Right lobe of liver (tissue), 6 donors: ENCODE results near the gene SIK3. TPM values are rescaled to one million over a fixed set of nuclear protein-coding genes. Genes with fewer than 3 reads are reported as not detected.

ENCODE experiments used
- ATAC-seq, 4 donors: fragments of 200-7000 bp; cut with Tn5 transposase; one replicate each; pipeline ENCODE4 v1.9.1; 2020; ENCODE audit warnings: mild to moderate bottlenecking in 4 of 4, moderate library complexity in 4 of 4
- DNase-seq, 3 donors: peaks; one replicate each; pipeline ENCODE4 v3.0.0-alpha.2; 2020
- H3K27ac ChIP-seq, 3 donors: fragments of 200-600 bp; one replicate each; pipeline ENCODE4 v1.8.0; 2022
- H3K27me3 ChIP-seq, 2 donors: fragments of 200-600 bp; one replicate each; pipeline ENCODE4 v1.8.0; 2022
- H3K36me3 ChIP-seq, 4 donors: fragments of 200-600 bp; sonication (generic) in 1 of 4; one replicate each; pipeline versions ENCODE4 v1.5.1 to v1.8.0; 2017 to 2022; ENCODE audit warnings: control low read depth in 1 of 4
- H3K4me1 ChIP-seq, 4 donors: fragments of 200-600 bp; sonication (generic) in 1 of 4; one replicate each; pipeline versions ENCODE4 v1.5.1 to v1.8.0; 2017 to 2022; ENCODE audit warnings: control low read depth in 1 of 4
- H3K4me3 ChIP-seq, 3 donors: fragments of 200-600 bp; one replicate each; pipeline ENCODE4 v1.8.0; 2022
- H3K9me3 ChIP-seq, 4 donors: fragments of 200-600 bp; sonication (generic) in 1 of 4; one replicate each; pipeline versions ENCODE4 v1.5.1 to v1.8.0; 2017 to 2022; ENCODE audit warnings: control low read depth in 1 of 4
- POLR2A ChIP-seq: fragments of 450-650 bp; IDR thresholded peaks from one replicate; pipeline ENCODE4 v1.6.1; 2017; ENCODE audit warnings: antibody characterized with exemption, mild to moderate bottlenecking
- WGBS: methylation state at CpG from one replicate; pipeline ENCODE4 v1.1.6; 2018; ENCODE audit warnings: low coverage, low lambda C conversion rate; ENCODE audit not compliant: insufficient coverage; ENCODE audit errors: missing lambda C conversion rate; 5-methylcytosine and 5-hydroxymethylcytosine counted together
- intact Hi-C, 2 donors: fragments of 100-400 bp; cut with DNase I; formaldehyde crosslinking; loops; one replicate each; pipeline versions ENCODE4 v1.11.2 to v1.14.1; 2022
- total RNA-seq, 6 experiments: library from RNA; depleted of rRNA in 2 of 6; stranded (reverse); fragments of >200 nt in 2 of 6; fragmentation: NEBNext Ultra II Directional in 3 of 6; extraction: Animal tissue kit (Norgen Biotek cat#: 25700) in 3 of 6; gene quantifications; one replicate each; pipeline versions ENCODE4 v1.1.0 to v1.2.4, GENCODE V29; 2016 to 2023
- TF ChIP-seq, protein P1 (sequence below), 4 donors: fragments of 200-600 bp in 3 of 4; fragments of 450-650 bp in 1 of 4; IDR thresholded peaks; one replicate each; pipeline versions ENCODE4 v1.5.1 to v1.8.0; 2016 to 2022; ENCODE audit warnings: antibody characterized with exemption in 4 of 4, mild to moderate bottlenecking in 2 of 4
- donor health status: DM: no; HTN: yes; CAD: no.
- donor health status: DM: no; HTN: no; CAD: no.
- donor health status: DM: no; HTN: no; CAD: no.
- donor health status: DM: no; HTN: yes; CAD: no.
- donor health status: DM: no; HTN: yes; CAD: no.

The SIK3 gene
- total RNA-seq, 6 experiments from 2014 or later, result 22.0 to 35.4 (median 26.8) TPM

- Histone ChIP-seq H3K4me1 (no peaks in the 10 kb centered on the region), H3K4me3 (no peak overlapping the region), H3K36me3 (peaks cover 0 to 3% (median 0%) of the 10 kb centered on the region in 4 donors), H3K9me3 (no peaks in the 10 kb centered on the region), H3K27me3 (no peaks in the 10 kb centered on the region), H3K27ac (no peak overlapping the region)
- WGBS, result 72% methylated on average over 3 of the region's 3 CpGs
- no peak for TF ChIP-seq POLR2A
- intact Hi-C loops, result no loop called here
- no peak for DNase-seq
- peak in 2 of 4 donors; percentile 34 to 35 for ATAC-seq
Observed at GRCh38 chr11:116918925-116919655, 179.1 kb downstream of the SIK3 start.

GRCh38 chr11:116917632-116918031, 180.6 kb downstream of the SIK3 start:
- ATAC-seq (no peak), DNase-seq (no peak)
- Histone ChIP-seq H3K36me3 (peaks cover 0 to 3% (median 0%) of the 10 kb centered on the region in 4 donors), H3K27ac (no peak overlapping the region), H3K4me3 (no peak overlapping the region), H3K4me1 (peaks cover 0 to 8% (median 3%) of the 10 kb centered on the region in 4 donors), H3K9me3 (no peaks in the 10 kb centered on the region), H3K27me3 (no peaks in the 10 kb centered on the region)
- WGBS, result 70% methylated on average over 5 of the region's 5 CpGs
- no peak for TF ChIP-seq POLR2A
- TF ChIP-seq, protein P1, sequence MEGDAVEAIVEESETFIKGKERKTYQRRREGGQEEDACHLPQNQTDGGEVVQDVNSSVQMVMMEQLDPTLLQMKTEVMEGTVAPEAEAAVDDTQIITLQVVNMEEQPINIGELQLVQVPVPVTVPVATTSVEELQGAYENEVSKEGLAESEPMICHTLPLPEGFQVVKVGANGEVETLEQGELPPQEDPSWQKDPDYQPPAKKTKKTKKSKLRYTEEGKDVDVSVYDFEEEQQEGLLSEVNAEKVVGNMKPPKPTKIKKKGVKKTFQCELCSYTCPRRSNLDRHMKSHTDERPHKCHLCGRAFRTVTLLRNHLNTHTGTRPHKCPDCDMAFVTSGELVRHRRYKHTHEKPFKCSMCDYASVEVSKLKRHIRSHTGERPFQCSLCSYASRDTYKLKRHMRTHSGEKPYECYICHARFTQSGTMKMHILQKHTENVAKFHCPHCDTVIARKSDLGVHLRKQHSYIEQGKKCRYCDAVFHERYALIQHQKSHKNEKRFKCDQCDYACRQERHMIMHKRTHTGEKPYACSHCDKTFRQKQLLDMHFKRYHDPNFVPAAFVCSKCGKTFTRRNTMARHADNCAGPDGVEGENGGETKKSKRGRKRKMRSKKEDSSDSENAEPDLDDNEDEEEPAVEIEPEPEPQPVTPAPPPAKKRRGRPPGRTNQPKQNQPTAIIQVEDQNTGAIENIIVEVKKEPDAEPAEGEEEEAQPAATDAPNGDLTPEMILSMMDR (IDR thresholded peaks at IDR 0.05), result no peak
- intact Hi-C loops, result no loop called here

- TF ChIP-seq, protein P1 (IDR thresholded peaks at IDR 0.05), result no peak
- TF ChIP-seq POLR2A, result no peak
- ATAC-seq, result no peak
- WGBS, result 94% methylated on average over 7 of the region's 12 CpGs
- H3K27me3 ChIP-seq, result no peaks in the 10 kb centered on the region
- H3K4me3 ChIP-seq, result no peak overlapping the region
- DNase-seq, result no peak
- H3K36me3 ChIP-seq, result peaks cover 0 to 3% (median 0%) of the 10 kb centered on the region in 4 donors
- peaks cover 0 to 8% (median 3%) of the 10 kb centered on the region in 4 donors for H3K4me1 ChIP-seq
- no peak overlapping the region for H3K27ac ChIP-seq
- H3K9me3 ChIP-seq, result no peaks in the 10 kb centered on the region
- intact Hi-C loops, result no loop called here
Observed at GRCh38 chr11:116916886-116917285, 181.3 kb downstream of the SIK3 start.

DNA sequence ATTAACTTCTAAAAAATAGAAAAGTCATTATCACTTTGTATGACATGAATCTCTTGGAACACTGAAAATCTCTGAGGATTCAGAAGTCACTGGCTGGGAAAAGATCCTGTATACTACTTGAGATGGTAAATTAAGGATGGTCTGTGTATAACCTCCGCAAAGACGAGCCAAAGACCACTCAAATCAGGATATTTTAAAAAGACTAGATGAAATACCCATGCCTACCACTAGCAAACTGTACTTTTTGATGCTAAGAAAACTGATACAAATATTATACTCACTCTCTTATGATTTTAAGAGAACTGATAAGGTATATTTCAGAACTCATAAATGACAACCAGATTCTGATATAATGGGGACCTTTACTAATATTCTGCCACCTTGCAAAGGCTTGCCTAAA, 182.2 kb downstream of the SIK3 start:
- DNase-seq, result no peak
- intact Hi-C loops, result no loop called here
- no peak for ATAC-seq
- peaks cover 0 to 3% (median 0%) of the 10 kb centered on the region in 4 donors for H3K36me3 ChIP-seq
- H3K27me3 ChIP-seq, result no peaks in the 10 kb centered on the region
- no peak for TF ChIP-seq POLR2A
- TF ChIP-seq, protein P1 (IDR thresholded peaks at IDR 0.05), result no peak
- H3K9me3 ChIP-seq, result no peaks in the 10 kb centered on the region
- 93% methylated on average over 2 of the region's 2 CpGs for WGBS
- H3K27ac ChIP-seq, result no peak overlapping the region
- no peak overlapping the region for H3K4me3 ChIP-seq
- peaks cover 0 to 8% (median 3%) of the 10 kb centered on the region in 4 donors for H3K4me1 ChIP-seq

DNA sequence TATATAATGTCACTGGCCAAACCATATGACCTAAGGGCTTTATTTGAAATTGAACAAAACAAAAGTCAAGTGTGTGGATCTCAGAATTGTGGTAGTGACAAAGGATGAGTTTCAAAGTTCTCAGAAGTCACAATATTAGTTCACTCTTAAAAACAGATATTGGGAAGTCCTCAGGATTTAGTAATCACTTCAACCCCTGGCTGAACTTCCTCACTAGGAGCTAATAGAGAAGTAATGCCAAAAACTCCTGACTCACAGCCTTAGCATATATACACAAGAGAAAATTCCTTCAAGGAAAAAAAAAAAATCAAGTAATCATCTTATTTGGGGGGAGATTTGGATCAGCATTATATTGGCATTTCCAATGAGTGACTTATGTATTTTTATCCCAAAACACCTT, 185.2 kb downstream of the SIK3 start:
- no peaks in the 10 kb centered on the region for H3K9me3 ChIP-seq
- H3K27me3 ChIP-seq, result no peaks in the 10 kb centered on the region
- intact Hi-C loops, result no loop called here
- no peak for TF ChIP-seq POLR2A
- TF ChIP-seq, protein P1 (IDR thresholded peaks at IDR 0.05), result no peak
- H3K4me1 ChIP-seq, result peaks cover 0 to 8% (median 3%) of the 10 kb centered on the region in 4 donors
- H3K36me3 ChIP-seq, result no peaks in the 10 kb centered on the region
- no peak overlapping the region for H3K27ac ChIP-seq
- H3K4me3 ChIP-seq, result no peak overlapping the region
- no peak for DNase-seq
- peak; percentile 44 to 89 (median 78) for ATAC-seq
